NCI-H446 (cell line): ENCODE data around the gene NXPH4.
A peak's percentile ranks its signal among the peaks of the same experiment; 100 is the strongest.

Experiments
- DNase-seq, 2 experiments: peaks; one replicate each; lab custom pipeline; 2025; lab: John Stamatoyannopoulos, UW

NXPH4 gene

DNA sequence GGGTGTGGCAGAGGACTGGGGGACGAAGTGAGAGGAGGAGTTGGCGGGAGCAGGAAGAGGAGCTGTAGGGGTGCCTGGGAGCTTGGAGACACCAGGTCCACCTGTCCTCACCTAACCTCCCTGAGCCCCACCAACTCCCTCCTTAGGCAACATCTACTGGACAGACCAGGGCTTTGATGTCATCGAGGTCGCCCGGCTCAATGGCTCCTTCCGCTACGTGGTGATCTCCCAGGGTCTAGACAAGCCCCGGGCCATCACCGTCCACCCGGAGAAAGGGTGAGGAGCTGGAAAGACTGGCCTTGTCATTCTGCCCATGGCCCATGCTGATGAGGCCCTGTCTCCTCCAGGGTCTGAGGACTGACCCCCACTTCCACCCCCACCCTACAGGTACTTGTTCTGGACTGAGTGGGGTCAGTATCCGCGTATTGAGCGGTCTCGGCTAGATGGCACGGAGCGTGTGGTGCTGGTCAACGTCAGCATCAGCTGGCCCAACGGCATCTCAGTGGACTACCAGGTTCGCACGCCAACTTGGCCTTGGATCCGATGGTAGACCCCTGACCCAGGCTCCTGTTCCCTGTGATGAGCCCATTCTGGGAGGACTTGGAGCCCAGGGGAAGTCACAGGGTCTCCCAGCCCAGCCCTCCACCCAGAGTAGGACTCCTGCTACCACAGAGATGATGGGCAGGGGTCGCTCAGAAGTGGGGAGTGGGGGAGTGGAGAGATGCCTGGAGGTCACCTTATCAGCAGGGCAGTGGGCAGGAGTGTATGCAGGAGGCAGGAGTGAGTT is 32.5 kb upstream of the NXPH4 start:
- DNase-seq: no peak

DNA sequence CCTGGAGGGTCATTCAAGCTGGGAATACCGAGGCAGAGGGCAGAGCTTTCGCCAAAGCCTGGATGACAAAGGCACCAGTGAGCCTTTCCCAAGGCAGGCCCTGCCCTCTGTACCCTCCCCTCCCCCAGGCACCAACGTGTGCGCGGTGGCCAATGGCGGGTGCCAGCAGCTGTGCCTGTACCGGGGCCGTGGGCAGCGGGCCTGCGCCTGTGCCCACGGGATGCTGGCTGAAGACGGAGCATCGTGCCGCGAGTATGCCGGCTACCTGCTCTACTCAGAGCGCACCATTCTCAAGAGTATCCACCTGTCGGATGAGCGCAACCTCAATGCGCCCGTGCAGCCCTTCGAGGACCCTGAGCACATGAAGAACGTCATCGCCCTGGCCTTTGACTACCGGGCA is 31.2 kb upstream of the NXPH4 start:
- DNase-seq: no peak

DNA sequence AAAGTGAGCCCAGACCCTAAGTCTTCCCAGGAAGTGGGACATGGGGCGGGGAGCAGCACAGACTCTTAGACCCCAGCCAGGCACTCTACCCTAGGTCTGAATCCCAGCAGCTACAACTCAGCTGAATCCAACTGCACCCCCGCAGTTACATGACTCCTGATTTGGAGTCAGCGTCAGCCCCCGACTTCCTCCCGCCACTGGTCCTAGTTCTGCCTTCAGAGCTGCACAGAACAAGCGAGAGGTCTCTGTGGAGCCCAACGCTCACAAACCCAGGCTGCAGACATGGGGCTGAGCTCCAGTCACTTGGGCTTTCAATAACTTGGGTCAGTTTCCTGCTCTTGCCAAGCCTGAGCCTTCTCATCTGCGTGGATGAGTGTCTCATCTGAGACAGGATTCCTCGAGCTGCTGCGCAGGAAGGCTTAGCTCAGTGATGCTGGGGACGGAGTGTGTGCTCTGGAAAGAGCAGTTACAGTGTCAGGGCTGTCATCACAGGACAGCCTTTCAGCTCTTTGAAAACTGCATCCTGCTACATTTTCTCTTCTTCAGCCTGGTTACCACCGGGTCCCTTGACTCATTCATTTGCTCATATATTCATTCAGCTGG is 30.6 kb upstream of the NXPH4 start:
- no peak for DNase-seq

DNA sequence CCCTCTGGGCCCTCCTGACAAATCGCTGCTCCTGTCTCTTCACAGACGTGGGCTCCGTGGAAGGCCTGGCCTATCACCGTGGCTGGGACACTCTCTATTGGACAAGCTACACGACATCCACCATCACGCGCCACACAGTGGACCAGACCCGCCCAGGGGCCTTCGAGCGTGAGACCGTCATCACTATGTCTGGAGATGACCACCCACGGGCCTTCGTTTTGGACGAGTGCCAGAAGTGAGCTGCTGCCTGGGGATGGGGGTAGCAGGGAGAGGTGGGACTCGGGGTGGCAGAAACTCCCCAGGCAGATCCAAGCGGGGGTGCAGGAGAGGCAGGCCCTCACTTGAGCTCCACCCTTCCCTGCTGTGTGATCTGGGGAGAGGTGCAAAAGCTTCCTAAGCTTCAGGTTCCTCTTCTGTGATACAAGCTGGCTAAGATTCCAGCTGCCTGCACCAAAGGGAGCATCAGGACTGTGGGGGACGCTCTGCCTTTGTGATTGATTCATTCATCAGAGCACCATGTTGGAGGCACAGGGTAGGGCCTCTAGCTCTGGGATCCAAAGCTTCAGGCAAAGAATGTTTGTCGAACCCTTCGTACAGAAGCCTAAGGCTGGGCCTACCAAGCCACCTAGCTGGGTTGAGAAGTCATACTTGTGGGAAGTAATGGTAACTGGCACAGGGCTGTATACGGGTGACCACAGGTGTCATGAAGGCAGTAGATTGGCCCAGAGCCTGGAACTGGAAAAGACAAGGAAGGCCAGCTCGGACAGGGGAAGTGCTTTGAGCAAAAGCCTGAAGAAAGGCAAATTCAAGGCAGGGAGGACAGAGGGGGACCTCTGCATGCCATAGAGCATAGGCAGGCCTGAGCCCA is 29.1 kb upstream of the NXPH4 start:
- DNase-seq: no peak

DNA sequence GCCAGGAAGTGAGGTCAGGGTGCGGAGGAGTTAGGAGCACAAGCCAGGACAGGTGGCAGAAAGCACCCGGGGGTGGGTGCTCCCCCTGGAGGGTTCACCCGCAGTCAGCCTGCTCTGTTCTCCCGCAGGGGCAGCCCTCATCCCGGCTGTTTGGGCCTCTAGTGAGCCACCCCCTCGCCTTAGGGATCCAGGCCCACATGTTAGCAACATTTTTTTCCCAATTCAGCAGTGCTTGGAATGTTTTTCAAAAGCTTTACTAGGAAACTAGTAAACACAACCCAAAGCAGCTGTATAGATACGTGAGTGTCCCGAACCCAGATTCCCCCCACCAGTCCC is 28.5 kb upstream of the NXPH4 start:
- no peak for DNase-seq

DNA sequence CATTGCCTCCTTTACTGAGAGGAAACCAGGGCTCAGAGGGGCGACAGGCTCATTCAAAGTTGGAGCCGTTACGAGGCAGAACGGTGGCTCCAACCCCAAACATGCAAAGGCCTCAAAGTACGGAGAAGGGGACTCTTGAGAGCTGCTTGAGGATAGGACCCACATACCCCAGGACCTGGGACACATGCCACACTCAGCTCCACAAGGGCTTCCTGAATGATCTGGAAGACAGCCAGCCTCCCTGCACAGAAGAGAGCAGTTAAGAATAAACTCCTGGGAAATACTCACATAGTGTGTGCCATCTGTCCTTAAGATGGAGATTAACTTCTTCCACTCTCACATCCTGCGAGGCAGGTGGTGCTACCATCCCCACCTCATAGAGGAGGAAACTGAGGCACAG is 26.6 kb upstream of the NXPH4 start:
- peak in 1 of 2 experiments; percentile 51 for DNase-seq

DNA sequence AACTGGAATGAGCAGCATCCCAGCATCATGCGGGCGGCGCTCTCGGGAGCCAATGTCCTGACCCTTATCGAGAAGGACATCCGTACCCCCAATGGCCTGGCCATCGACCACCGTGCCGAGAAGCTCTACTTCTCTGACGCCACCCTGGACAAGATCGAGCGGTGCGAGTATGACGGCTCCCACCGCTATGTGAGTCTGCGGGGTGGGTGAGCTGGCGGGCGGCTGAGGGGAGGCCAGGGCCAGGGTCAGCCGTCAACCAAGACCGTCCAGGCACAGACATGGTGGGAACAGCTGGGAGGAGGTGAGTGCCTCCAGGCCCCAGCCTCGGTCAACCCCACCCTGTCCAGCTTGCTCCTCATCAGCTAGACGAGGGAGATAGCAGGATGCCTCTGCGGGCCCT is 25.8 kb upstream of the NXPH4 start:
- DNase-seq: no peak

DNA sequence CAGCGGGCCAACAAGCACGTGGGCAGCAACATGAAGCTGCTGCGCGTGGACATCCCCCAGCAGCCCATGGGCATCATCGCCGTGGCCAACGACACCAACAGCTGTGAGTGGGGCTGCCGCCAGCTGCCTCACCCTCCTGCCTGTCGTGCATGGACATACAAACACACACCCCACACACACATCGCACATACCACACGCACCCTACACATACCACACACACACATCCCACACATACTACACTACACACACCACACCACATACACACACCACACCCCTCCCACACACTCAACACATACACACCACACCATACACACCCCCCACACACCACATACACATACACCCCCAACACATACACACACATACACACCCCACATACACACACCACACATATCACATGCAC is 25.2 kb upstream of the NXPH4 start:
- no peak for DNase-seq

DNA sequence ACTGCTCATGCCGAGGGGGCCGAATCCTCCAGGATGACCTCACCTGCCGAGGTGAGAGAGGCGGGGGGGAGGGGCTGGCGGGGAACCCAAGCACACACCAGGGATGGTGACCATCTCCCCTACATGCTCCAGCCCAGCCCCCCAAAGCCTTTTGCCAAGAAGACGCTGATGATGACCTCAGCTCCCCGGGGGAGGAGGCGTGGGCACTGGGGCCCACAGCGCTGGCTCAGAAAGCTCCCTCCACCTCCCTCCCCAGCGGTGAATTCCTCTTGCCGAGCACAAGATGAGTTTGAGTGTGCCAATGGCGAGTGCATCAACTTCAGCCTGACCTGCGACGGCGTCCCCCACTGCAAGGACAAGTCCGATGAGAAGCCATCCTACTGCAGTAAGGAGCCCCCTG is 23.7 kb upstream of the NXPH4 start:
- DNase-seq: no peak

DNA sequence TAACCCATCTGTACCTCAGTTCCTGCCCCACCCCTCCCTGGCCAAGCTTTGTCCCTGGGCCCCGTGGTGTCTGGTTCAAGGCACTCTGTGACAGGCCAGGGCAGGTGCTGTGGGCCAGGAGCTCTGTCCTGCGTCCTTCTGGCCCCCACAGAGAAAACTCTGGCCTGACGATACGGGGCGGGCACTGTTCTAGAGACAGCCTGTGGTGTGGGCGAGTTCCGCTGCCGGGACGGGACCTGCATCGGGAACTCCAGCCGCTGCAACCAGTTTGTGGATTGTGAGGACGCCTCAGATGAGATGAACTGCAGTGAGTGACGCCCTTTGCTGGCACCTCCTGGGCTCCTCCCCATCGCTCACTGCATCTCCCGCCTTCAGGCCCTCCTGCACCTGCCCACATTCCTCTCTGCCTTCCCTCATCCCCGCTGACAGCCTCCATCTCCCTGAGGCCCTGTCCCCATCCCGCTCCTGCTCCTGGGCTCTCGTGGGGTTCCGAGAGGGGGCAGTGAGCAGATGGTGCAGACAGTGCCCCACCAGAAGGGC is 22.8 kb upstream of the NXPH4 start:
- DNase-seq: no peak

DNA sequence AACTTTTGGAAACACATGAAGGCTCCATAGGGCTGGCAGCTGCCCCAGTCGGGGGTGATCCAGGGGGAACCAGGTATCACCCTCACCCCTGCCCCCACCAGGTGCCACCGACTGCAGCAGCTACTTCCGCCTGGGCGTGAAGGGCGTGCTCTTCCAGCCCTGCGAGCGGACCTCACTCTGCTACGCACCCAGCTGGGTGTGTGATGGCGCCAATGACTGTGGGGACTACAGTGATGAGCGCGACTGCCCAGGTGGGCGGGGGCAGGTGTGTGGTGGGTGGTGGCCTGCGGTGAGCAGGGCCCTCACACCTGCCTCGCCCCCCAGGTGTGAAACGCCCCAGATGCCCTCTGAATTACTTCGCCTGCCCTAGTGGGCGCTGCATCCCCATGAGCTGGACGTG is 22.3 kb upstream of the NXPH4 start:
- no peak for DNase-seq

DNA sequence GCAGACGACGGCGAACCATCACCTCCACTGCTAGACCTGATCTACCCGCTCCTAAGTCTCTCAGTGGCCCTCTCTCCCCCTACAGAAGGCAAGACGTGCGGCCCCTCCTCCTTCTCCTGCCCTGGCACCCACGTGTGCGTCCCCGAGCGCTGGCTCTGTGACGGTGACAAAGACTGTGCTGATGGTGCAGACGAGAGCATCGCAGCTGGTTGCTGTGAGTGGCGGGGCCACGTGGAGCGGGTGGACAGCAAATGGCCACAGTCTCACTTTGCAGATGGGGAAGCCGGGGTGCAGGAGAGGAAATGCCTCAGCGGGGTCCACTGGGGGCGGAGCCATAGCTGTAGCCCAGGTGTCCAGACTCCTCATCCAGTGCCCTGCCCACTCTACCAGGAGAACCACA is 21.4 kb upstream of the NXPH4 start:
- no peak for DNase-seq

DNA sequence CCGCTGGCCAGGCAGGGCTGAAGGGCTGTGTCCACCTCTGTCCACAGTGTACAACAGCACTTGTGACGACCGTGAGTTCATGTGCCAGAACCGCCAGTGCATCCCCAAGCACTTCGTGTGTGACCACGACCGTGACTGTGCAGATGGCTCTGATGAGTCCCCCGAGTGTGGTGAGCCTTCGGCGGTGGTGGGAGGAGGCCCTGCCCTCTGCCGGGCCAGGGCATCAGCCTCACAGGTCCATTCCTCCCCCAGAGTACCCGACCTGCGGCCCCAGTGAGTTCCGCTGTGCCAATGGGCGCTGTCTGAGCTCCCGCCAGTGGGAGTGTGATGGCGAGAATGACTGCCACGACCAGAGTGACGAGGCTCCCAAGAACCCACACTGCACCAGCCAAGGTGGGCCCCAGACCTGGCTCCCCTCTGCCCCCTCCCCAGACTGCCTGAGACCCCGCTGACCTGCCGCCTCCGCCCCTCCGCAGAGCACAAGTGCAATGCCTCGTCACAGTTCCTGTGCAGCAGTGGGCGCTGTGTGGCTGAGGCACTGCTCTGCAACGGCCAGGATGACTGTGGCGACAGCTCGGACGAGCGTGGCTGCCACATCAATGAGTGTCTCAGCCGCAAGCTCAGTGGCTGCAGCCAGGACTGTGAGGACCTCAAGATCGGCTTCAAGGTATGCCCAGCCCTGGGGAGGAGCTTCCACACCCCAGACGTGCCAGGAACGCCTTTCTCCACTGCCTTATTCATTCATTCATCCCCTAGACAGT is 20.8 kb upstream of the NXPH4 start:
- no peak for DNase-seq

DNA sequence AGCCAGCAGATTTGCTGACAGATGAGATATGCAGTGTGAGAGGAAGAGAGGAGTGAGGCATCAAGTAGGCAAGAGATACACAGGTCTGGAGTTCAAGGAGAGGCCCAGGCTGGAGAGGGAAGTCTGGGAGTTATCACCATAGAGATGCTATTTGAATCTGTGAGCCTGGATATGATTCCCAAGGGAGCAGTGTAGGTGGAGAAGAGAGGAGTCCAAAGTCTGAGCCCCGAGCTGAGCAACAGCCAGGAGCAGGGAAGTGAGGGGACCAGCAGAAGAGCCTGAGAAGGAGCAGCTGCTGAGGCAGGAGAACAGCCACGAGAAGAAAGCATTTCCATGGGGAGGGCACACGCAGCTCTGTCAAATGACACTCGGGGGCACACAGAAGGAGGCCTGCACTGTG is 20.2 kb upstream of the NXPH4 start:
- no peak for DNase-seq

DNA sequence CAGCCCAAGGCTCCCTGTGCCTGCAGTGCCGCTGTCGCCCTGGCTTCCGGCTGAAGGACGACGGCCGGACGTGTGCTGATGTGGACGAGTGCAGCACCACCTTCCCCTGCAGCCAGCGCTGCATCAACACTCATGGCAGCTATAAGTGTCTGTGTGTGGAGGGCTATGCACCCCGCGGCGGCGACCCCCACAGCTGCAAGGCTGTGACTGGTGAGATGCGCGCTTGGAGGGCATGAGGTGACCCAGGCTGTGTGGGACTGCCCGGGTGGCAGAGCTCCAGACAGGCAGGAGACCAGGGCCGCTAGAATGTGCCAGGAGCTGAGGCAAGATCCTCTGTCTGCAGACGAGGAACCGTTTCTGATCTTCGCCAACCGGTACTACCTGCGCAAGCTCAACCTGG is 19.6 kb upstream of the NXPH4 start:
- no peak for DNase-seq

DNA sequence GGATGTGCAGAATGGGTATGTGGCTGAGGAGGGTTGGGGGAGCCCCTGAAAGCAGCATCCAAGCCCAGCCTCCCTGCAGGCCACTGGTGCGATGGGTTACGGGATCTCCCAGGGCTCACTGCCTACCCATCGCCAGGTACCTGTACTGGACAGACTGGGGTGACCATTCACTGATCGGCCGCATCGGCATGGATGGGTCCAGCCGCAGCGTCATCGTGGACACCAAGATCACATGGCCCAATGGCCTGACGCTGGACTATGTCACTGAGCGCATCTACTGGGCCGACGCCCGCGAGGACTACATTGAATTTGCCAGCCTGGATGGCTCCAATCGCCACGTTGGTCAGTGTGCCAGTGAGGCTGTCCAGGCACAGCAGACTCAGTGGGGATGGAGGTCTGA is 18.3 kb upstream of the NXPH4 start:
- no peak for DNase-seq

DNA sequence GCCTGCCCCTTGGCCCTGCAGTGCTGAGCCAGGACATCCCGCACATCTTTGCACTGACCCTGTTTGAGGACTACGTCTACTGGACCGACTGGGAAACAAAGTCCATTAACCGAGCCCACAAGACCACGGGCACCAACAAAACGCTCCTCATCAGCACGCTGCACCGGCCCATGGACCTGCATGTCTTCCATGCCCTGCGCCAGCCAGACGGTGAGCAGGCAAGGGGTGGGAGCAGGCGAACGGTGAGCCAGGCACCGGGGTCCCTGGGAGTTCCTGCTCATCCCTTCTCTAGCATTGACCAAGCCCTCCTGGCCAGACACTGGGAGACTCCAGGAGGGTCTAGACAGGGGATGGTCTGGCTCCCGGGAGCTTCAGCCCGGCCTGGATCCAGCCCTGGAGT is 17.4 kb upstream of the NXPH4 start:
- no peak for DNase-seq

DNA sequence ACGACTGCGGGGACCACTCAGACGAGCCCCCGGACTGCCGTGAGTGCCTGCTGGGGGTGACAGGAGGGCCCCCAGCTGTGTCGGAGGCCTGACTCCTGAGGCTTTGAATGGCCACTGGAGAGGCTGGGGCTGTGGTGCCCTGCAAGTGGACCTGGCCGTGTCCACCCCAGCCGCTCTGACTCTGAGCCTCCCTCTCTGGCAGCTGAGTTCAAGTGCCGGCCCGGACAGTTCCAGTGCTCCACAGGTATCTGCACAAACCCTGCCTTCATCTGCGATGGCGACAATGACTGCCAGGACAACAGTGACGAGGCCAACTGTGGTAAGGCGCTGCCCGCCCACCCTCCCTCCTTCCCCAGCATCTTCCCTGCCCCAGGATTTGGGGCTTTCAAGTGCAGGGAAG is 16.1 kb upstream of the NXPH4 start:
- no peak for DNase-seq

DNA sequence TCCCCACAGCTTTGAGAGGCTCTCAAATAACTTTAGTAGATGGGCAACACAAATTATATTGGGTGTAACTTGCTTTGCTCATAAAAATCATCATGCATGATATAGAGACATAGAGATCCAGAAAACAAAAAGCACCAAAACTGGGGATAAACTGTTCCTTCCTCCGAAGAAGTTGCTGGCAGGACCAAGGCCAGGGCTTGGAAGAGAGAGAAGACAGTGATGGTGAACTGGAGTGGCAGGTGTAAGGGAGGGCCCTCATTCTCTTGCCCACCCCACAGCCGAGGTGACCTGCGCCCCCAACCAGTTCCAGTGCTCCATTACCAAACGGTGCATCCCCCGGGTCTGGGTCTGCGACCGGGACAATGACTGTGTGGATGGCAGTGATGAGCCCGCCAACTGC is 15.4 kb upstream of the NXPH4 start:
- DNase-seq: no peak

DNA sequence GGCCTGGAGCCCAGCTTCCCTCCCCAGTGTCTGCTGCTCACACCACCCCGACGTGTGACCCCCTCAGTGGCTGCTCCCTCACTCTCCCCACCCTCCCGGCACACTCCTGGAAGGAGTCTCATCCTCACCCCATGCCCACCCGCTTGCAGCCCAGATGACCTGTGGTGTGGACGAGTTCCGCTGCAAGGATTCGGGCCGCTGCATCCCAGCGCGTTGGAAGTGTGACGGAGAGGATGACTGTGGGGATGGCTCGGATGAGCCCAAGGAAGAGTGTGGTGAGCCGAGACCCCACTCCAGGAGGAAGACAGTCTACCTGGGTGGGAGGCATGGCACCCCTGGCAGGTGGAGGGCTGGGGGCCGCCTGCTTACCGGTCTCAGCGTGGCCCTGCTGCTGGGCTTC is 15.0 kb upstream of the NXPH4 start:
- DNase-seq: no peak

DNA sequence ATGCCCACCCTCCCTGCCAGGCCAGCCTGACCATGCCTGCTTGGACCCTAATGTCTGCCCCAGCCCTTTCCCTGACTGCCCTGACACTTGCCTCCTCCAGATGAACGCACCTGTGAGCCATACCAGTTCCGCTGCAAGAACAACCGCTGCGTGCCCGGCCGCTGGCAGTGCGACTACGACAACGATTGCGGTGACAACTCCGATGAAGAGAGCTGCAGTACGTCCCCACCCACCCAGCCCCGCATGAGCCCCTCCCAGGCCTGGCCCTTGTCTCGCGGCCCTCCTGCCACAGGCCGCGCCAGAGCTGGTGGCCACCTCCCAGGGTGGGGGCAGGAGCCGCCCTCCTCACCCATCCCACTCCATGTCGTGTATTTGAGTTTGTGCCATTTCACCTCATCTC is 14.3 kb upstream of the NXPH4 start:
- DNase-seq: no peak

DNA sequence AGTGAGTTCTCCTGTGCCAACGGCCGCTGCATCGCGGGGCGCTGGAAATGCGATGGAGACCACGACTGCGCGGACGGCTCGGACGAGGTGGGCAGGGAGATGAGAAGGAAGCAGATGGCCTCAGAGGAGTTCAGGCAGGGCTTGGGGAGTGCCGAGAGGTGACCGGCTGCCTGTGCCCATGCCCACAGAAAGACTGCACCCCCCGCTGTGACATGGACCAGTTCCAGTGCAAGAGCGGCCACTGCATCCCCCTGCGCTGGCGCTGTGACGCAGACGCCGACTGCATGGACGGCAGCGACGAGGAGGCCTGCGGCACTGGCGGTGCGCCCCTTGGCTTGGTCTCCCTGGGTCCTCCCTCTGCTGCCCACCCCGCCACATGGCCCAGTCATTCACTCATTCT is 13.4 kb upstream of the NXPH4 start:
- DNase-seq: no peak
